ENCODE data around the gene MAP3K1. TPM values are rescaled to one million over a fixed set of nuclear protein-coding genes. Genes with fewer than 3 reads are reported as not detected.

MAP3K1 gene
- total RNA-seq, 3 donors from 2014 or later, result 11.1 to 12.2 (median 11.5) TPM

- intact Hi-C loops (cut with DNase I, micrococcal nuclease), result no loop called here
- no peak overlapping the region for H3K4me3 ChIP-seq
- H3K36me3 ChIP-seq (ENCODE audit: low read depth), result no peaks in the 10 kb centered on the region
- no peak for TF ChIP-seq CTCF (IDR thresholded peaks at IDR 0.05)
- peaks cover 5% of the 10 kb centered on the region for H3K4me1 ChIP-seq (ENCODE audit: low read depth)
- ATAC-seq, result no peak
- H3K9me3 ChIP-seq, result no peaks in the 10 kb centered on the region
- no peak for DNase-seq
These were observed 18.0 kb downstream of the MAP3K1 start for GRCh38 chr5:56833325-56833724.

GRCh38 chr5:56837381-56837780, 22.0 kb downstream of the MAP3K1 start:
- intact Hi-C loops (cut with DNase I, micrococcal nuclease), result loop anchor here (5.0 kb wide), 1 partner anchor 565 kb away; no protein-coding TSS in a partner anchor
- no peaks in the 10 kb centered on the region for H3K9me3 ChIP-seq
- DNase-seq, result no peak
- no peaks in the 10 kb centered on the region for H3K36me3 ChIP-seq (ENCODE audit: low read depth)
- H3K4me3 ChIP-seq, result no peak overlapping the region
- peaks cover 8% of the 10 kb centered on the region for H3K4me1 ChIP-seq (ENCODE audit: low read depth)
- ATAC-seq, result no peak
- no peak for TF ChIP-seq CTCF (IDR thresholded peaks at IDR 0.05)

- no peaks in the 10 kb centered on the region for H3K36me3 ChIP-seq (ENCODE audit: low read depth)
- H3K9me3 ChIP-seq, result no peaks in the 10 kb centered on the region
- intact Hi-C loops (cut with DNase I, micrococcal nuclease), result loop anchor here (5.0 kb wide), 1 partner anchor 566 kb away; no protein-coding TSS in a partner anchor
- no peak for TF ChIP-seq CTCF (IDR thresholded peaks at IDR 0.05)
- no peak overlapping the region for H3K4me3 ChIP-seq
- H3K4me1 ChIP-seq (ENCODE audit: low read depth), result peaks cover 8% of the 10 kb centered on the region
- ATAC-seq (no peak), DNase-seq (no peak)
These were observed 22.6 kb downstream of the MAP3K1 start for GRCh38 chr5:56837956-56838355.

GRCh38 chr5:56838409-56839039, 23.2 kb downstream of the MAP3K1 start:
- Histone ChIP-seq H3K36me3 (ENCODE audit: low read depth) (no peaks in the 10 kb centered on the region), H3K4me1 (ENCODE audit: low read depth) (peaks cover 8% of the 10 kb centered on the region), H3K9me3 (no peaks in the 10 kb centered on the region), H3K4me3 (no peak overlapping the region)
- DNase-seq, result no peak
- no peak for TF ChIP-seq CTCF (IDR thresholded peaks at IDR 0.05)
- intact Hi-C loops (cut with DNase I, micrococcal nuclease), result loop anchor here (5.0 kb wide), 1 partner anchor 566 kb away; no protein-coding TSS in a partner anchor
- ATAC-seq, result peak; percentile 59

- ATAC-seq (no peak), DNase-seq (no peak)
- H3K9me3 ChIP-seq, result no peaks in the 10 kb centered on the region
- no peak for TF ChIP-seq CTCF (IDR thresholded peaks at IDR 0.05)
- no peak overlapping the region for H3K4me3 ChIP-seq
- no peaks in the 10 kb centered on the region for H3K36me3 ChIP-seq (ENCODE audit: low read depth)
- intact Hi-C loops (cut with DNase I, micrococcal nuclease), result loop anchor here (5.0 kb wide), 1 partner anchor 567 kb away; no protein-coding TSS in a partner anchor
- peaks cover 8% of the 10 kb centered on the region for H3K4me1 ChIP-seq (ENCODE audit: low read depth)
These were observed 23.7 kb downstream of the MAP3K1 start for GRCh38 chr5:56839062-56839461.
